GM04504 (cell line): ENCODE measurements around the gene CSTF2T.
A peak's percentile ranks its signal among the peaks of the same experiment; 100 is the strongest.

Experiments
- DNase-seq: peaks from one replicate; pipeline ENCODE4 v3.0.0-alpha.2; 2012; ENCODE audit warnings: low read depth

Gene CSTF2T, protein sequence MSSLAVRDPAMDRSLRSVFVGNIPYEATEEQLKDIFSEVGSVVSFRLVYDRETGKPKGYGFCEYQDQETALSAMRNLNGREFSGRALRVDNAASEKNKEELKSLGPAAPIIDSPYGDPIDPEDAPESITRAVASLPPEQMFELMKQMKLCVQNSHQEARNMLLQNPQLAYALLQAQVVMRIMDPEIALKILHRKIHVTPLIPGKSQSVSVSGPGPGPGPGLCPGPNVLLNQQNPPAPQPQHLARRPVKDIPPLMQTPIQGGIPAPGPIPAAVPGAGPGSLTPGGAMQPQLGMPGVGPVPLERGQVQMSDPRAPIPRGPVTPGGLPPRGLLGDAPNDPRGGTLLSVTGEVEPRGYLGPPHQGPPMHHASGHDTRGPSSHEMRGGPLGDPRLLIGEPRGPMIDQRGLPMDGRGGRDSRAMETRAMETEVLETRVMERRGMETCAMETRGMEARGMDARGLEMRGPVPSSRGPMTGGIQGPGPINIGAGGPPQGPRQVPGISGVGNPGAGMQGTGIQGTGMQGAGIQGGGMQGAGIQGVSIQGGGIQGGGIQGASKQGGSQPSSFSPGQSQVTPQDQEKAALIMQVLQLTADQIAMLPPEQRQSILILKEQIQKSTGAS

DNA sequence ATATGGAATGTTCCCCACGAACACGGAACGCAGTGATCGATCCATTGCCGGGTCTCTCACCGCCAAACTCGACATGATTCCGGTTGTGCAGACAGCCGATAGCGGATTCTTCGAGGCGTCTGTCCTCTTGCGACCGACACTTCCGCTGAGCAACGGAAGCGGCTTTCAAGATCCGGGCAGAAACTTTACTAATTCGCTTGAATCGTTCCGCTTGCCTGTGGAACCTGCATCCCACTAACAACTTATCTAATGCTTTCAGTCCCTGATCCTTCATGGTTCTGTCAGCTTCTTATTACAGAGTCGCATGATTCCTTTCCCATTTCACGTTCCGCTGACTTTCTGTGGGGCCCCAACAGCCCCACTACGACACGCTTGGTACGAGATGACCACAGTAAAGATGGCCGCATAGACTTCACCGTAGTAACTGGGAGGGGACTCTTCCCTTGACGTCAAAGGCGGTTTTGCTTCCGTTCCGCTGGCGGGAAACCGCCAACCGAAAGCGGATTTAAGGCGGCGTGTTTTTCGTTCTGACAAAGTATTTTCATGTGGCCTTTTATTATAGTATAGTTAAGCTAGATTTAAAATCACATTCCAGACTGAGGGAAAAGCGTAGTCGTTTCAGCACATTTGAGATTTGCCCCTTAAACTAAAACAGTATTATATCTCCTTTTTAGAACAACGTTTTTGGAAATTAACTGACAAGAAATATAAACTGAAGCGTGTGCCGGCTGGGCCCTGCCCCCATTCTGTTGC lies at the start of gene CSTF2T:
Gene CSTF2T (minus strand): TSS at position 121 of the 753 bp plus-strand sequence. CDS start 46 bp downstream, at position 75.
- peak; percentile 84 for DNase-seq

GRCh38 chr10:51748959-51749358 lies 49.6 kb upstream of the CSTF2T start:
- DNase-seq: peak; percentile 11

- DNase-seq: no peak
Observed at GRCh38 chr10:51747216-51747615, 47.8 kb upstream of the CSTF2T start.

DNA sequence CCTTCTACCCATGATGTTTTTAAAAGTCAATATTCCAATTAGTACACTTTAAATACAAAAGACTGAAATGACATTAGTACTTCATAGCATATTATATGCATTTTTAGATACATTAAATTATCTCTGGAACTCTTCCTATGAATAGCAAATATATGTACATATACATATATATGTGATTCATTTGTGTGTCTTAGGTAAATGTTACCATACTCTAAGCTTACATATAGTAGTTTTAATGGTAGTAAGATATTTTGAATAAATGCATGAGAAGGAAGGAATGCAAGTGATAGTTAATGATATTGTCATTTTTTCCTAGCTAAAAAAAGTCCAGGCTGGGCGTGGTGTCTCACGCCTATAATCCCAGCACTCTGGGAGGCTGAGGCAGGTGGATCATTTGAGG lies 46.0 kb upstream of the CSTF2T start:
- DNase-seq: no peak

DNA sequence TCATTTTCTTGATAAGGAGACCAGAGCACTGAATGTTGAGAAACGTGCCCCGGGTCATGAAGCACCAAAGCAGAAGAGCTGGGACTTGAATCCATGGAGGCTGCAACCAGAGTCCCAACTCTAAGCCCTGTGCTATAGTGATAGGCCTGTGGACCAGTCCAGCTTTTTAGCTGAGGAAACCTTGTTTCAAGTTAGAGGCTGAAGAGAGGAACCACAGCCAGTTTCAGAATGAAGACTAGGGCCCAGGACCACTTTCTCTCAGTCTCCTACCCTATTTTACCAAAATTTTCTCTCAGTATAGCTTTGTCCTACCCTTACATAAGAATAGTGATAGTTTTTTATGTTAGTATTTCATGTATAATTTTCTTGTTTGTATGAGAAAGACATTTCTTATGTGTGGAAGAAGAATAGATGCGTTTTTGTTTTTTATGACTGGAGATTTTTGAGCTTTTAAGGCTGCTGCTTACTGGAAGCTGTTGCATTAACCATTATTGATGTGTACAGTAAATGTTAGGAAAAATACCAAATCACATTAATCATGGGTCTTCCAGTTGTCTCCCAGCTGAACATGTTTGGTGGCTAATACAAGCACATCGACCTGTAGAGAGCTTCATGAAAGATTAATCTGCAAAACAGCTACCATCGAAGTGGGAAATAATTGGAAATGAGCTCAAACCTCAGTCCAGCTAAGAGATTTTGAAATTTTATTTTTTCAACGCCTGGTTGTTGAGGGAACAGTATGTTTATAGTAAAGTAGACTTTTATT lies 45.0 kb upstream of the CSTF2T start:
- no peak for DNase-seq

- peak; percentile 6 for DNase-seq
Observed at GRCh38 chr10:51743146-51743545, 43.8 kb upstream of the CSTF2T start.

- DNase-seq: no peak
Observed at GRCh38 chr10:51733057-51733456, 33.7 kb upstream of the CSTF2T start.

- no peak for DNase-seq
Observed at GRCh38 chr10:51729822-51730555, 30.6 kb upstream of the CSTF2T start.

- no peak for DNase-seq
Observed at GRCh38 chr10:51724038-51724437, 24.6 kb upstream of the CSTF2T start.

DNA sequence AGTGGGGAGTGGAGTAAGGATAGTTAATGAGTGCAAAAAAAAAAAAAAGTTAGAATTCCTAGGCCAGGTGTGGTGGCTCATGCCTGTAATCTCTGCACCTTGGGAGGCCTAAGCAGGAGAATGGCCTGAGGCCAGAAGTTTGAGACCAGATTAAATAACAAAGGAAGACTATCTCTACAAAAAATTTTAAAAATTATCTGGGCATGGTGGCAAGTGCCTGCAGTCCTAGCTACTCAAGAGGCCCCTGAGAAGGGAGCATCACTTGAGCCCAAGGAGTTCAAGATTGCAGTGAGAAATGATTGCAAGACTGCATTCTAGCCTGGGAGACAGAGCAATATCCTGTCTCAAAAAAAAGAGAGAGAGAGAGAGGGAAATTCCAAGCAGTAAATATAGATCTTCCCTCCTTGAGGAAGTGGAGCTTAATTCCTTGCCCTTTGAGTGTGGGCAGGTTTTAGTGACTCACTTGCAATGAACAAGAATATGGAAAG lies 19.5 kb upstream of the CSTF2T start:
- peak; percentile 36 for DNase-seq

- DNase-seq: no peak
Observed at GRCh38 chr10:51716981-51717380, 17.6 kb upstream of the CSTF2T start.

DNA sequence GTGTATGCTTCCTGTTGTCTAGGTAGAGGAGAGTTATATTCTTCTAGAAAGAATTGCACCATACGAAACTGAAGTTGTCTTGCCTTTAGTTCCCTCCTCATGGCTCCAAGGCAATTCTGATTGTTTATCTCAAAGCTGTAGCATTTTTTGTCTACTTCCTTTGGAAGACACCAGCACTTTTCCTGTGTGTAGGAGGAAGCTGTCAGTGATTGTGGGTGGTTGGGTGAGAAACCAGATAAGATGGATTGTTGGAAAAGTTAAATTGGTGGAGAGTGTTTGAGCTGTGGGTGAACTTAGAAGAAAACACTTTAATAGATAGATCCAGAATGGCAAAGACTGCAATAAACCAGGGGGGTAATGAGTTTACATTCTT lies 12.1 kb upstream of the CSTF2T start:
- DNase-seq: no peak

- DNase-seq: no peak
Observed at GRCh38 chr10:51709324-51709972, 10.1 kb upstream of the CSTF2T start.

- no peak for DNase-seq
Observed at GRCh38 chr10:51708609-51709008, 9.2 kb upstream of the CSTF2T start.

DNA sequence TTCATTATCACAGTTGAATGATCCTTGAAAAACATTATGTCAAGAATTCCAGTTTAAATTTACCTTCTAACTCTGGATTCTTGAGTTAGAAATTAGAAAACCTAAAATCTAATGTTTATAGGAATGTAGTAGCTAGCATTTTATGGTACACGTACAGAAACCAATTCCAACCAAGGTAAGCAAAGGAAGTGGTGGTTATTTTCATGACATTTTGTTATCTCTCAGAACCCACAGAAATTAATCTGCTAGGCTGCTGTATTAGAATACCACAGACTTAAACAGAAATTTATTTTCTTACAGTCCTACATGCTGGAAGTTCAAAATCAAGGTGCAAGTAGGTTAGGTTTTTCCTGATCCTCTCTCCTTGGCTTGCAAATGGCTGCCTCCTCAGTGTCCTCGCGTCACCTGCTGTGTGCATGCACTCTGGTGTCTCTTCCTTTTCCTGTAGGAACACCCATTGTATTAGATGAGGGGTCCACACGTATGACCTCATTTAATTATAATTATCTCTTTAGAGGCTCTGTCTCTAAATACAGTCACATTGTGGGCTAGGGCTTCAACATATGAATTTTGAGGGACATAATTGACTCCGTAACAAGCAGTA lies 8.5 kb upstream of the CSTF2T start:
- no peak for DNase-seq

GRCh38 chr10:51707392-51707791 lies 8.0 kb upstream of the CSTF2T start:
- no peak for DNase-seq

DNA sequence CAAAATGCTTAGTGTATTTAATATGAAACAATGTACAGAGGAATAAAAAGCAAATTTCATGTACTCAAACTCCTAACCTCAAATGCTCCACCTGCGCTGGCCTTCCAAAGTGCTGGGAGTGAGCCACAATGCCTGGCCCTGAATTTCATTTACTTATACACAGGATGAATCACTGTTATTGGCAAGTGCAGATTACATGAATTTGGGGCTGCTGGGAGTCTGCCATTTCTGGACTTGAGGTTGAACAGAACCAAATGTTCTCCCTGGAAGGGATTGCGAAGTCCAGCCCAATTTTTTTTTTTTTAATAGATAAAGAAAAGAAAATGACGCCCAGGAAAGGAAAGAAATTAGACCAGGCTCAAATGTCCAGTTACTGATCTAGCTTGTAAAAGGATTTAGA lies 6.8 kb upstream of the CSTF2T start:
- DNase-seq: peak; percentile 66

GRCh38 chr10:51705774-51706173 lies 6.4 kb upstream of the CSTF2T start:
- no peak for DNase-seq

- DNase-seq: no peak
Observed at GRCh38 chr10:51700228-51700817, 928 bp upstream of the CSTF2T start.

GRCh38 chr10:51699145-51699474 lies 285 bp downstream of the CSTF2T start:
- DNase-seq: no peak
